GM10266 (cell line): Measurements from ENCODE around the gene HMOX1.

Experiments used
- DNase-seq: peaks from one replicate; pipeline ENCODE4 v3.0.0; 2012; ENCODE audit errors: extremely low spot score
- TF ChIP-seq, protein P1 (sequence below): IDR thresholded peaks from 2 replicates; pipeline ENCODE4 v1.5.1; 2012; ENCODE audit warnings: mild to moderate bottlenecking, low read depth; ENCODE audit not compliant: control insufficient read depth, insufficient read depth; ENCODE audit errors: missing control alignments

The HMOX1 gene

DNA sequence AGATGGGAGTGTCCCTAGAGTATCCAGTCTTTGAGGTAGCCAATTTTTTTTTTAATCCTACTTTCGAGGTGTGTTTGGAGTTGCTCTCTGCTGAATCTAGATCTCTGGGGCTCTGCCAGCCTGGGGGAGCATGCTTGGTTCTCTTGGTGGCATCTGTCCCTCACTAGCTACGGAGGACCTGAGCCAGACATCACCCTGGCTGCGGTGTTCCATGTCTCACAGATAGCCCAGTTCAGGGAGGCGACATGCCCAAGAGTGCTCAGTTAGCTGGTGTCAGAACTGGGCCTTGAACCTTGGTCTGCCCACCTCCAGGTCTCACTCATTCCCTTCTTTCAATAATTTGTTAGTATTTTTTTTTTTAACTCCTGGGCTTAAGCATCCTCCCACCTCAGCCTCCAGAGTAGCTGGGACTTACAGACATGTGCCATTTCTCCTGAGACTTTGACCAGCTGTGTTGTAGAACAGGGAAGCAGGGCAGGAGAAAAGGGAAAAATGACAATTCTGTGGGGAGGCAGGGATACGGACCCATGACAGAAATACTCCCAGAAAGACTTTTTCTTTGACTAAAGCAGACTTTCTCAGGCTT is 621 bp downstream of the HMOX1 start:
- TF ChIP-seq, protein P1, sequence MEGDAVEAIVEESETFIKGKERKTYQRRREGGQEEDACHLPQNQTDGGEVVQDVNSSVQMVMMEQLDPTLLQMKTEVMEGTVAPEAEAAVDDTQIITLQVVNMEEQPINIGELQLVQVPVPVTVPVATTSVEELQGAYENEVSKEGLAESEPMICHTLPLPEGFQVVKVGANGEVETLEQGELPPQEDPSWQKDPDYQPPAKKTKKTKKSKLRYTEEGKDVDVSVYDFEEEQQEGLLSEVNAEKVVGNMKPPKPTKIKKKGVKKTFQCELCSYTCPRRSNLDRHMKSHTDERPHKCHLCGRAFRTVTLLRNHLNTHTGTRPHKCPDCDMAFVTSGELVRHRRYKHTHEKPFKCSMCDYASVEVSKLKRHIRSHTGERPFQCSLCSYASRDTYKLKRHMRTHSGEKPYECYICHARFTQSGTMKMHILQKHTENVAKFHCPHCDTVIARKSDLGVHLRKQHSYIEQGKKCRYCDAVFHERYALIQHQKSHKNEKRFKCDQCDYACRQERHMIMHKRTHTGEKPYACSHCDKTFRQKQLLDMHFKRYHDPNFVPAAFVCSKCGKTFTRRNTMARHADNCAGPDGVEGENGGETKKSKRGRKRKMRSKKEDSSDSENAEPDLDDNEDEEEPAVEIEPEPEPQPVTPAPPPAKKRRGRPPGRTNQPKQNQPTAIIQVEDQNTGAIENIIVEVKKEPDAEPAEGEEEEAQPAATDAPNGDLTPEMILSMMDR: no peak
- DNase-seq: no peak

DNA sequence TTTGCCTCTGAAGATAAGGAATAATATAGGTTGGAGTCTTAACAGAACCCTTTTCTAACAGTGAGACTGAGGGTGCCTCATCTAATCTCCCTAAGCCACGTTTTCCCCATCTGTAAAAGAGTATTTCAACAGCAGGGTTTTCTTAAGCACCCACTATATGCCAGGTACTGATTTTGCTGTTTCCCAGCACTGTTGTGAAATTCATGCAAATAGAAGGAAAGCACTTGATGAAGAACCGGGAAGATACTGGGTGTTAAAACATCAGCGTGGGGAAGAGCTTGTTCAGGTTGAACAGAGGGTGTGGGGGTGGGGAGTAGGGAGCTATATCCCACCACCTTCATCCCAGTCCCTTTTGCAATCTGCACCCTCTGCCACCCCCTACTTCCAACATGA is 2.8 kb downstream of the HMOX1 start:
- TF ChIP-seq, protein P1: no peak
- DNase-seq: no peak

DNA sequence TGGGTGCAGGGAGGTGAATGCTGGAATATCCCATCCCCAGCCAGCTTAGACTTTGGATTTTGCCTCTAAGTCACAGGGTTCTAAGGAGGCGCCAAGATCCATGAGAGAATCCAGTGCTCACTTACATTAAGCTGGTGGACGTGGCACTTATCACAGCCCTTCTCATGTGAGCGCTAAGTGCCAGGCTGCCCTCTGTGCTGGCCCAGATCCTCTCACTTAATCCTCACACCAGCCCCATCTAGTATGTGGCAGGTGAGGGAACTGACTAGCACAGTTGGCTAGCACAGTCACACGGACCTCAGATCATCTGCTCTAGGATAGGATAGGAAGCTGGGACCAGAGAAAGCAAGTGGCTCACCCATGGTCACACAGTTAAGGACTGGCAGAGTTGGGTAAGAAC is 3.6 kb downstream of the HMOX1 start:
- TF ChIP-seq, protein P1: no peak

DNA sequence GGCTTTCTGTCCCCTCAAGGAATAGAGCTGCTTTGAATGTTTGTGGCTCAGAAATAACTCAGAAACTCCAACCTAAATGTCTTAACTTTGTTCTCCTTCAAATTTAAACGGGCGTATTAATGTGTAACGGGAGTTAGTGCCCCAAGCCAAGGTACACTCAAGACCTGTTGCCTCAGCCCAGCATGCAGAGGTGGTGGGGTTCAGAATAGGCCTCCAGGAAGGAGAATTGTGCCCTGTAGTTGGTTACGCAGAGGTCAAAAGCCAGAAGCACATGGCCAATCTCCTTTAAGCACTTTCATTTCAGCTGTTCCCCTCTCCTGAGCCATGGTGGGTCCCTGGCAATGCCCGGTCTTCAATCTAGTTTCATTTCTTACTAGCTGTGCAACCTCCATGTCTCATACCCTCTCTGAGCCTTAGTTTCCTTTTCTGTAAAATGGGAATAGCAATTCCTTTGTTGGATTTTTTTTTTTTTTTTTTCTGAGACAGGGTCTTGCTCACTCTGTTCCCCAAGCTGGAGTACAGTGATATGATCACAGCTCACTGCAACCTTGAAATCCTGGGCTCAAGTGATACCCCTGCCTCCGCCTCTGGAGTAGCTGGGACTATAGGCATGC is 4.2 kb downstream of the HMOX1 start:
- TF ChIP-seq, protein P1: no peak
- DNase-seq: no peak

More for the DNA sequence above, 3.6 kb downstream of the HMOX1 start:
- no peak for DNase-seq

DNA sequence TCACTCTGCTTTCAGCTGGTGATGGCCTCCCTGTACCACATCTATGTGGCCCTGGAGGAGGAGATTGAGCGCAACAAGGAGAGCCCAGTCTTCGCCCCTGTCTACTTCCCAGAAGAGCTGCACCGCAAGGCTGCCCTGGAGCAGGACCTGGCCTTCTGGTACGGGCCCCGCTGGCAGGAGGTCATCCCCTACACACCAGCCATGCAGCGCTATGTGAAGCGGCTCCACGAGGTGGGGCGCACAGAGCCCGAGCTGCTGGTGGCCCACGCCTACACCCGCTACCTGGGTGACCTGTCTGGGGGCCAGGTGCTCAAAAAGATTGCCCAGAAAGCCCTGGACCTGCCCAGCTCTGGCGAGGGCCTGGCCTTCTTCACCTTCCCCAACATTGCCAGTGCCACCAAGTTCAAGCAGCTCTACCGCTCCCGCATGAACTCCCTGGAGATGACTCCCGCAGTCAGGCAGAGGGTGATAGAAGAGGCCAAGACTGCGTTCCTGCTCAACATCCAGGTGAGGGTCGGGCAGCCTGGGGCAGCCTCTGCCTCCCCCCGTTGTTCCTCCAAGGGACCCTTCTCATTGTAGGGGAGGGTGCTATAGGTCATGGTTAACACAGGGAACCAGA is 5.9 kb downstream of the HMOX1 start:
- TF ChIP-seq, protein P1: no peak
- DNase-seq: no peak

DNA sequence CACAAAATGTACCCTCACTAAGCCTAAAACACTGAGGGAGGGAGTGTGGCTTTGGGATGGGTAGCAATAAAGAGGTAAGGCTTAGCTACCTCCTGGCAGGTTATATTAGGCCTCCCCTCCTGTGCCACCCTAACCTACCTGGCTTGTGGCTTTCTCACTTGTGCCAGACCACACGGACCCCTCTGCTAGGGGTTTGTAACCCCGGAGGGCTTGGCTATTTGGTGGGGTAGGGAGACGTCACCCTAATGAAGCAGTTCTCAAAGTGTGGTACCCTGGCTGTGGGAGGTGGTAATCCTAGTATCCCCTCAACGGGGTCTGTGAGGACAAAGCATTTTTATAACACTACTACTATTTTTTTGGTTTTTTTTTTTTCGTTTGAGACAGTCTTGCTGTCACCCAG is 10.0 kb downstream of the HMOX1 start:
- TF ChIP-seq, protein P1: no peak

DNA sequence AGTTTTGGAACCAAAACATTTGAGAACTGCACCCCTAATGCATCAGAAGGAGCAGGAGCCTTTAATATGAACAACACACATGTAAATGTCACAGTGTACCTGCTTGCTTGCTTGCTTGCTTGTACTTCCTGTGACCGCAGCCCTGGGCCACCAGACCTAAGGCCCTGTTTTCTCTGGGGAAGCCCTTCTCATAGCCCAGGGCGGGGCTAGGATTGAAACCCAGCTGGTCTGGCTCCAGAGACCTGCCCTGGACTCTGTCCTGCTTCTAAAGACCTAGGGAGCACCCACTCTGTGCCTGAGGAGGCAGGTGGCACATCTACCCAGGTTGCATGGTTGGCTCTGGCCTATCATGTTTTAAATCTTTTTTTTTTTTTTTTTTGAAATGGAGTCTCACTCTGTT is 11.5 kb downstream of the HMOX1 start:
- TF ChIP-seq, protein P1: no peak
- DNase-seq: no peak

More for the DNA sequence above, 10.0 kb downstream of the HMOX1 start:
- no peak for DNase-seq
